Brain microvascular endothelial cell (primary cell): Measurements from ENCODE around the gene SLC5A4.

Experiments used
- DNase-seq: peaks from one replicate; pipeline ENCODE4 v3.0.0-alpha.2; 2020
- H3K27ac ChIP-seq: fragments of 250-450 bp; sonication (Bioruptor Pico); 2 replicates; pipeline ENCODE4 v1.5.1; 2020; ENCODE audit warnings: mild to moderate bottlenecking, moderate library complexity
- H3K27me3 ChIP-seq: fragments of 250-450 bp; sonication (Bioruptor Pico); replicated peaks from 2 replicates; pipeline ENCODE4 v1.5.1; 2020; ENCODE audit warnings: mild to moderate bottlenecking
- H3K36me3 ChIP-seq: fragments of 250-450 bp; sonication (Bioruptor Pico); replicated peaks from 2 replicates; pipeline ENCODE4 v1.5.1; 2020; ENCODE audit warnings: mild to moderate bottlenecking
- H3K4me3 ChIP-seq: 2 replicates; pipeline ENCODE4 v1.5.1; 2011; ENCODE audit warnings: low read depth, mild to moderate bottlenecking, control low read depth, low read length, moderate library complexity
- in situ Hi-C: cut with HindIII; loops from 2 replicates; pipeline ENCODE4 v1.10.0; 2017; ENCODE audit warnings: low sequenced_read_pairs, low pct_ligation_motif_present
- TF ChIP-seq, protein P1 (sequence below): IDR thresholded peaks from 2 replicates; pipeline ENCODE4 v1.5.1; 2011; ENCODE audit warnings: low read depth, mild to moderate bottlenecking, moderate library complexity, low read length, control low read depth, inconsistent platforms; ENCODE audit errors: missing control alignments

SLC5A4 gene

DNA sequence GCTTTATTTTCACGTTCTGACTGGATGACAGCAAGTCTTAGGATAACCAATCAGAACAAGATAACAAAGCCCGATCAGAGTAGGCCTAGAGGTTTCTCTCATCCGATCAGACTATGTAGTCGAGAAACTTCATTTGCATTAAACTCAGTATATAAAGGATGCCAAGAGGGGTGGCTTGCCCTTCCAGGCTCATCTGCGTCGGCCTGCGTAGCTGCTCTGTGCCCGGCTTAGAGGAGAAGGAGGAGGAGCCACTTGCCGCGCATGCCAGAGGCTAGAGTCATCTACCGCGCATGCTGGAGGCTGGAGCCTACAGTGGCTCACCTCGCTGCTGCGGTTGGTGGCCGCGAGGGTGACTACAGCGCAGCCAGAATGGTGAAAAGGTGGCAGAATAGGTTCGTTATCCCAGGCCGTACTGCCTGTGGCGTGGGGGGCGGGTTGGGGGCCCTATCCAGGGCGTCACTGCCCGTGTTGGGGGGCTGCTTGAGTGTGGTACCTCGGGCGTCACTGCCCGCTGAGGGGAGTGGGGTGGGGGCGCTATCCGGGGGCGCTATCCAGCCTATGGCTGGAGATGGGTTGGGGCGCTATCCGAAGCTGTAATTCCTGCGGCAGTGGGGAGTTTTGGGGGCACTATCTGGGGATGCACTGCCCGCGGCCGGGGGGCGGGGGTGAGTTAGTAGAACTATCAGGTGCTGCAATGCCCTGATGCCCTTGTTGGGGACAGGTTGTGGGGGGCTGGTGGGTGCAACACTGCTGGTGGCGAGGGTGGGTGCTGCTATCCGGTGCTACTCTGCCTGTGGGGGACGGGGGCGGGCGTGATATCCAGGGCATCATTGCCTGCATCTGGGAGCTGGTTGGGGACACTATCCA is 50.1 kb downstream of the SLC5A4 start, which contains the start of gene RFPL2:
TSS of gene RFPL2 (minus strand) at position 218 of the 867 bp plus-strand sequence. CDS start 2,622 bp downstream, outside the sequence.
- in situ Hi-C loops: no loop called here
- no peaks in the 10 kb centered on the region for H3K36me3 ChIP-seq
- no peak within 1 kb of the TSS for H3K4me3 ChIP-seq
- H3K27me3 ChIP-seq: peaks cover 15% of the 10 kb centered on the region
- TF ChIP-seq, protein P1, sequence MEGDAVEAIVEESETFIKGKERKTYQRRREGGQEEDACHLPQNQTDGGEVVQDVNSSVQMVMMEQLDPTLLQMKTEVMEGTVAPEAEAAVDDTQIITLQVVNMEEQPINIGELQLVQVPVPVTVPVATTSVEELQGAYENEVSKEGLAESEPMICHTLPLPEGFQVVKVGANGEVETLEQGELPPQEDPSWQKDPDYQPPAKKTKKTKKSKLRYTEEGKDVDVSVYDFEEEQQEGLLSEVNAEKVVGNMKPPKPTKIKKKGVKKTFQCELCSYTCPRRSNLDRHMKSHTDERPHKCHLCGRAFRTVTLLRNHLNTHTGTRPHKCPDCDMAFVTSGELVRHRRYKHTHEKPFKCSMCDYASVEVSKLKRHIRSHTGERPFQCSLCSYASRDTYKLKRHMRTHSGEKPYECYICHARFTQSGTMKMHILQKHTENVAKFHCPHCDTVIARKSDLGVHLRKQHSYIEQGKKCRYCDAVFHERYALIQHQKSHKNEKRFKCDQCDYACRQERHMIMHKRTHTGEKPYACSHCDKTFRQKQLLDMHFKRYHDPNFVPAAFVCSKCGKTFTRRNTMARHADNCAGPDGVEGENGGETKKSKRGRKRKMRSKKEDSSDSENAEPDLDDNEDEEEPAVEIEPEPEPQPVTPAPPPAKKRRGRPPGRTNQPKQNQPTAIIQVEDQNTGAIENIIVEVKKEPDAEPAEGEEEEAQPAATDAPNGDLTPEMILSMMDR: no peak
- DNase-seq: peak; percentile 15
- no peak within 1 kb of the TSS for H3K27ac ChIP-seq

DNA sequence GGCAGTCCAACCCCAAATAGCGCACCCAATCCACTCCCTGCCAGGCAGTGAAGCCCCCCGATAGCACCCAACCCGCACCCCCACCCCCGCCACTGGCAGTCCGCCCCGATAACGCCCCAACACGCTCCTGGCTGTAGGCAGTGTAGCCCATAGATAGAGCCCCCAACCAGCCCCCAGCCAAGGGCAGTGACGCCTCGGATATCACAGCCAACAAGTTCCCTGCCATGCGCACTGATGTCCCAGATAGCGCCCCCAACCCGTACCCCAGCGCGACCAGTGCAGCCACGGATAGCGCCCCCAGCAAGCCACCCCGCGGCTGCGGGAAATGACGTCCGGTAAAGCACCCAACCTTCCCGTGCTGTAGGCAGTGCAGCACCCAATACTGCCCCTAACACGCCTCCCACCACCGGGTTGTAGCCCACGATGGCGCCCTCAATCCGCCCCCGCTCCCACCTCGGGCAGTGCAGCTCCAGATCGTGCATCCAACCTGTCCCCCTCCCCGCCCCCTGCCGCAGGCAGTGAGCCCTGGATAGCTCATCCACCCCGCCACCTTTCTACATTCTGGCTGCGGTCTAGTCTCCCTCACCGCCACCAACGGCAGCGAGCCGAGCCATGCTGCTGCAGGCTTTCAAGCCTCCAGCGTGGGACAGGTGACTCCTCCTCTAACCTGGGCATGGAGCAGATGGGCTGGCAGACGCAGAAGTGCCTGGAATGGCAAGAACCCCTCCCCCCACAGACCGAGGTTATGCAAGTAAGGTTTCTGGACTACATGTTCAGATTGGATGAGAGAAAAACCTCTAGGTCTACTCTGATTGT is 50.9 kb downstream of the SLC5A4 start:
- no peak overlapping the region for H3K4me3 ChIP-seq
- DNase-seq: no peak
- in situ Hi-C loops: no loop called here

DNA sequence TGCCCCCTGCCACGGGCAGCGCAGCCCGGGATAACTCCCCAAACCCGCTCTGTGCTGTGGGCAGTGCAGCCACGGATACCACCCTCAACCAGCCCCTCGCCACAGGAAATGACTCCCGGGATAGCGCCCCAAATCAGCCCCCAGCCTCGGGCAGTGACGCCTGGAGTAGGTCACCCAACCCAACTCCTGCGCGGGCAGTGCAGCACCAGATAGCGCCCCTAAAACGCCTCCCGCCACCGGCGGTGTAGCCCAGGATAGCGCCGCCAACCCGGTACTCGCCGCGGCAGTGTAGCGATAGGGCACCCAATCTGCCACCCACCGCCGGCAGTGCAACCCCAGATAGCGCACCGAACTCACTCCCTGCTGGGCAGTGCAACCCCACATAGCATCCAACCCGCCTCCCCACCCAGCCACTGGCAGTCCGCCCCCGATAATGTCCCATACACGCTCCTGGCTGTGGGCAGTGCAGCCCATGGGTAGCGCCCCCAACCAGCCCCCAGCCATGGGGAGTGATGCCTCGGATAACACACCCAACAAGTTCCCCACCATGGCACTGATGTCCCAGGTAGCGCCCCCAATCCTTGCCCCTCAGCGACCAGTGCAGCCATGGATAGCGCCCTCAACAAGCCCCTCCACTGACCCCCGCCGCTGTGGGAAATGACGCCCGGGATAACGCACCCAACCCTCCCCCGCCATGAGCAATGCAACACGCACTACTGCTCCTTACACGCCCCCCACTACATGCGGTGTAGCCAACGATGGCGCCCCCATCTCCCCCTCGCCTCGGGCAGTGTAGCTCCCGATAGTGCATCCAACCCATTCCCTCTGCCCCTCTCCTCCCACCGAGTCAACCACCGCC is 51.7 kb downstream of the SLC5A4 start:
- H3K27ac ChIP-seq: no peak overlapping the region
- peaks cover 15% of the 10 kb centered on the region for H3K27me3 ChIP-seq
- in situ Hi-C loops: no loop called here
- H3K4me3 ChIP-seq: no peak overlapping the region
- DNase-seq: no peak
- TF ChIP-seq, protein P1: no peak
- no peaks in the 10 kb centered on the region for H3K36me3 ChIP-seq

More for the DNA sequence above, 50.9 kb downstream of the SLC5A4 start:
- Histone ChIP-seq H3K27me3 (peaks cover 15% of the 10 kb centered on the region), H3K27ac (no peak overlapping the region), H3K36me3 (no peaks in the 10 kb centered on the region)
- TF ChIP-seq, protein P1: no peak

DNA sequence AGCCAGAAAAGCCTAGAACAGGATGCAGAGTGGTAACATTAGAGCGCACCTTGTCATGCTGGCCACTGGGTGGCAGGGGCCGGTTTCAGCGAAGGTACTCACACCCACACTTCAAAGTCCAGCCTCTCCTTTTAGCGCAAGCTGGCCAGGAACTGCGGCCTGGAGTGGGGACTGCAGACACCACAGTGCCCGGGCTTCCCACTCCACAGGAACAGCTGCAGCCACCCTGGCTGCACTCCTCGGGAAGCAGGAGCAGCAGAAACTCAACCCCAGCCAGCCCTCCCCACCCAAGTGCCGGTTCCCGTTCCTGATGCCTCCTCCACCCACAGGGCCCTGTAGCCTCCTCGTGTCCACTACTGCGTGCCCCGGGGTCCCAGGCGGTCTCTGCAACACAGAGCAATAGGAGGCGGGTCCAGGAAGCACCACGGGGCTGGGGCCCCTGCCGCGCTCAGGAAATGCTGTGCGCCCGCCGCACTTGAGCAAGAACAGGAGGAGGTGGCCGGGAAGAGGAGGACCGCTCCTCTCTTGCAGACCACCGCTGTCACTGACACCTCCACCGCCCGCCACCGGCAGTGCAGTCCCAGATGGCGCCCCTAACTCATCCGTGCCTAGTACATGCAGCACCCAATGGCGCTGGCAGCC is 52.5 kb downstream of the SLC5A4 start:
- no peaks in the 10 kb centered on the region for H3K36me3 ChIP-seq
- TF ChIP-seq, protein P1: peak; percentile 74
- no peak overlapping the region for H3K27ac ChIP-seq
- H3K27me3 ChIP-seq: peaks cover 15% of the 10 kb centered on the region
- H3K4me3 ChIP-seq: no peak overlapping the region
- in situ Hi-C loops: no loop called here
- peak; percentile 14 for DNase-seq

DNA sequence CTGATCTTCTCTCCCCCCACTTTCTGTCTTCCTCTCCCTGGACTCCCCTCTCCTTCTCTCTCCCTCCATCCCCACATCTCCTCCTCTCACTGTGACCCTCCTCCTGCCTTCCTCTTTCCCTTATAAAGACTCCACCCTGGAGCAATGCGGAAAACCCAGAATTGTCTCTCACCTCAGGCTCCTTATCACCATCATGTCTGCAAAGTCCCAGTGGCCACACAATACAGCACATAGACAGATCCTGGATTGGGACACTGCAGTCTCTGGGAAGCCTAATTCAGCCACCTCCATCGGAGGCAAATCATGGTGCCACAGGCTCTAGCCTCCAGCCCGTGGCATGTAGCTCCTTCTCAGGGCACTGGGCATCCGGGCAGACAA is 53.0 kb downstream of the SLC5A4 start:
- no peak for DNase-seq
- in situ Hi-C loops: no loop called here
- TF ChIP-seq, protein P1: no peak
- H3K27me3 ChIP-seq: peaks cover 15% of the 10 kb centered on the region
- H3K4me3 ChIP-seq: no peak overlapping the region
- H3K27ac ChIP-seq: no peak overlapping the region
- H3K36me3 ChIP-seq: no peaks in the 10 kb centered on the region
